ENCODE data around the gene CPEB3. TPM values are rescaled to one million over a fixed set of nuclear protein-coding genes. Genes with fewer than 3 reads are reported as not detected.

CPEB3 gene
- total RNA-seq, 2 experiments from 2014 or later = 1.2 to 1.3 TPM

DNA sequence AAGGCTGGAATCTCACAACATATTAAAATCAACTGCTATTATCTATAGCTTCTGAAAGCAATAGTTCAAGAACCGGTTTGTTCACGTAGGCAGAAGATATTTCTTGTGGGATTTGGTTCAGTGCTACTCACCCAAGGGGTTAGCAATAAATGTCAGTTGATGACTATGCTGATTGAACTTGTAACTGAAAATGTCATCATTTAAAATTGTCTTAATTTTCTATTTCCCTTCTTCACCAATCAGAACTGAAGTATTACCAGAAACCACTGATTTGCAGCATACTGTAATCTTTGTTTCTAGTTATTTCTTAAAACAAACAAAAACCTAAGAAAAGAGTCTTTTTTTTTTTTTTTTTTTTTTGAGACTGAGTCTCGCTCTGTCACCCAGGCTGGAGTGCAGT lies 46.1 kb downstream of the CPEB3 start:
- intact Hi-C loops (cut with DNase I, micrococcal nuclease) = loop anchor here in 1 of 2 experiments (5.0 kb wide), 1 partner anchor 48 kb away; the partner anchor contains the start of genes CPEB3 and MARCHF5
- no peak overlapping the region for H3K27ac ChIP-seq (ENCODE audit: low read depth in 1 of 2, low read length in 2 of 2)
- H3K4me1 ChIP-seq (ENCODE audit: insufficient read depth, low read length) = peaks cover 6% of the 10 kb centered on the region
- H3K4me3 Mint-ChIP-seq = no peak overlapping the region
- H3K27me3 ChIP-seq (ENCODE audit: control insufficient read depth in 1 of 2, insufficient read depth in 2 of 2, low read length in 2 of 2) = no peaks in the 10 kb centered on the region
- TF ChIP-seq, protein P1, sequence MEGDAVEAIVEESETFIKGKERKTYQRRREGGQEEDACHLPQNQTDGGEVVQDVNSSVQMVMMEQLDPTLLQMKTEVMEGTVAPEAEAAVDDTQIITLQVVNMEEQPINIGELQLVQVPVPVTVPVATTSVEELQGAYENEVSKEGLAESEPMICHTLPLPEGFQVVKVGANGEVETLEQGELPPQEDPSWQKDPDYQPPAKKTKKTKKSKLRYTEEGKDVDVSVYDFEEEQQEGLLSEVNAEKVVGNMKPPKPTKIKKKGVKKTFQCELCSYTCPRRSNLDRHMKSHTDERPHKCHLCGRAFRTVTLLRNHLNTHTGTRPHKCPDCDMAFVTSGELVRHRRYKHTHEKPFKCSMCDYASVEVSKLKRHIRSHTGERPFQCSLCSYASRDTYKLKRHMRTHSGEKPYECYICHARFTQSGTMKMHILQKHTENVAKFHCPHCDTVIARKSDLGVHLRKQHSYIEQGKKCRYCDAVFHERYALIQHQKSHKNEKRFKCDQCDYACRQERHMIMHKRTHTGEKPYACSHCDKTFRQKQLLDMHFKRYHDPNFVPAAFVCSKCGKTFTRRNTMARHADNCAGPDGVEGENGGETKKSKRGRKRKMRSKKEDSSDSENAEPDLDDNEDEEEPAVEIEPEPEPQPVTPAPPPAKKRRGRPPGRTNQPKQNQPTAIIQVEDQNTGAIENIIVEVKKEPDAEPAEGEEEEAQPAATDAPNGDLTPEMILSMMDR (IDR thresholded peaks at IDR 0.05) = no peak
- H3K4me3 ChIP-seq (ENCODE audit: low read length) = no peak overlapping the region
- H3K27ac Mint-ChIP-seq = no peak overlapping the region
- peaks cover 29% of the 10 kb centered on the region for H3K4me1 Mint-ChIP-seq (ENCODE audit: low read depth)
- peaks cover 9% of the 10 kb centered on the region for H3K36me3 Mint-ChIP-seq (ENCODE audit: low read depth)
- POLR2A ChIA-PET = no interaction called here
- no peaks in the 10 kb centered on the region for H3K9me3 Mint-ChIP-seq
- ATAC-seq (ENCODE audit: poor library complexity) = no peak
- H3K9me3 ChIP-seq (ENCODE audit: control insufficient read depth in 1 of 2, insufficient read depth in 1 of 2, low read length in 2 of 2) = no peaks in the 10 kb centered on the region
- CTCF ChIA-PET = no interaction called here
- no peaks in the 10 kb centered on the region for H3K27me3 Mint-ChIP-seq
- H3K36me3 ChIP-seq (ENCODE audit: insufficient read depth, low read length) = no peaks in the 10 kb centered on the region
- DNase-seq = no peak

GRCh38 chr10:92242910-92243671 lies 47.8 kb downstream of the CPEB3 start:
- POLR2A ChIA-PET = interaction anchor here (0.7 to 4.7 kb wide), 3 partner anchors 20 to 48 kb away, joined by 3 to 28 read pairs (median 9); partner anchors contain the start of genes CPEB3 and MARCHF5
- intact Hi-C loops (cut with DNase I, micrococcal nuclease) = loop anchor here in 1 of 2 experiments (5.0 kb wide), 1 partner anchor 49 kb away; the partner anchor contains the start of genes CPEB3 and MARCHF5
- H3K27ac Mint-ChIP-seq = no peak overlapping the region

DNA sequence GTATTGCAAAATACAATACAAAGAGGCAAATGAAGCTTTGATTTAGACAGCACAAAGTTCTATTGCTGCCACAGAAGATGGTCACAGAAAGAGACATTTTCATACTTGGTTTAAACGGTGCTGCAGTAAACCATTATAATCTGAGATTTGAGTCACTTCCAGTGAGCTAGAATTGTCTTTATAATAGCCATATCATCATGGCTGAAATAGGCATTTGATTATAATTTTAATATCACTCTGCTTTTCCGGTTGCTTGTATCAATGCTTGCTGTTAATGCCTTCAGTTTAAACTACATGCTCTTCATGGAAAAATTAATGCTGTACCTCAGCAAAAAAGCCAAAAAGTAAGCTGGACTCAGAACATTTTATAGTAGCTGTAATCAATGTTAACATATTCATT lies 48.5 kb downstream of the CPEB3 start:
- ATAC-seq (ENCODE audit: poor library complexity) = no peak
- TF ChIP-seq, protein P1 (IDR thresholded peaks at IDR 0.05) = no peak
- Mint-ChIP-seq H3K27me3 (no peaks in the 10 kb centered on the region), H3K36me3 (ENCODE audit: low read depth) (peaks cover 9% of the 10 kb centered on the region), H3K4me1 (ENCODE audit: low read depth) (peaks cover 44% of the 10 kb centered on the region), H3K4me3 (peak overlapping the region; percentile 81), H3K27ac (no peak overlapping the region), H3K9me3 (no peaks in the 10 kb centered on the region)
- Histone ChIP-seq H3K4me1 (ENCODE audit: insufficient read depth, low read length) (peaks cover 16% of the 10 kb centered on the region), H3K27me3 (ENCODE audit: control insufficient read depth in 1 of 2, insufficient read depth in 2 of 2, low read length in 2 of 2) (no peaks in the 10 kb centered on the region), H3K9me3 (ENCODE audit: control insufficient read depth in 1 of 2, insufficient read depth in 1 of 2, low read length in 2 of 2) (no peaks in the 10 kb centered on the region), H3K27ac (ENCODE audit: low read depth in 1 of 2, low read length in 2 of 2) (no peak overlapping the region), H3K36me3 (ENCODE audit: insufficient read depth, low read length) (no peaks in the 10 kb centered on the region), H3K4me3 (ENCODE audit: low read length) (no peak overlapping the region)
- POLR2A ChIA-PET = interaction anchor here (4.7 kb wide), 1 partner anchor 49 kb away, joined by 28 read pairs; the partner anchor contains the start of genes CPEB3 and MARCHF5
- no peak for DNase-seq
- intact Hi-C loops (cut with DNase I, micrococcal nuclease) = loop anchor here in 1 of 2 experiments (5.0 kb wide), 1 partner anchor 50 kb away; the partner anchor contains the start of genes CPEB3 and MARCHF5
- CTCF ChIA-PET = interaction anchor here (0.5 kb wide), 1 partner anchor 659 kb away, joined by 3 read pairs; no protein-coding TSS in a partner anchor

More at GRCh38 chr10:92242910-92243671, 47.8 kb downstream of the CPEB3 start:
- DNase-seq (peak in 12 of 14 experiments; percentile 11 to 63 (median 34)), ATAC-seq (ENCODE audit: poor library complexity) (peak; percentile 55)
- Mint-ChIP-seq H3K9me3 (no peaks in the 10 kb centered on the region), H3K4me1 (ENCODE audit: low read depth) (peaks cover 41% of the 10 kb centered on the region), H3K27me3 (no peaks in the 10 kb centered on the region), H3K36me3 (ENCODE audit: low read depth) (peaks cover 9% of the 10 kb centered on the region), H3K4me3 (peak overlapping the region; percentile 68)
- Histone ChIP-seq H3K4me3 (ENCODE audit: low read length) (peak overlapping the region; percentile 26), H3K9me3 (ENCODE audit: control insufficient read depth in 1 of 2, insufficient read depth in 1 of 2, low read length in 2 of 2) (no peaks in the 10 kb centered on the region), H3K27me3 (ENCODE audit: control insufficient read depth in 1 of 2, insufficient read depth in 2 of 2, low read length in 2 of 2) (no peaks in the 10 kb centered on the region), H3K36me3 (ENCODE audit: insufficient read depth, low read length) (no peaks in the 10 kb centered on the region), H3K4me1 (ENCODE audit: insufficient read depth, low read length) (peaks cover 16% of the 10 kb centered on the region), H3K27ac (ENCODE audit: low read depth in 1 of 2, low read length in 2 of 2) (no peak overlapping the region)
- CTCF ChIA-PET = no interaction called here
- TF ChIP-seq, protein P1 (IDR thresholded peaks at IDR 0.05) = no peak
